Hepatocyte (in vitro differentiated cells): Measurements from ENCODE around the gene PRKCA.

Source experiments
- EZH2 ChIP-seq: fragments of 200-600 bp; sonication (generic); IDR thresholded peaks from 2 replicates; pipeline ENCODE4 v1.6.1; 2016; ENCODE audit warnings: antibody characterized with exemption, mild to moderate bottlenecking, borderline replicate concordance
- EZH2phosphoT487 ChIP-seq: fragments of 200-600 bp; sonication (generic); IDR thresholded peaks from one replicate; pipeline ENCODE4 v1.6.1; 2018; ENCODE audit warnings: antibody characterized with exemption, mild to moderate bottlenecking, low read depth, moderate library complexity; ENCODE audit not compliant: unreplicated experiment, severe bottlenecking
- TF ChIP-seq, protein P1 (sequence below): fragments of 200-600 bp; sonication (generic); IDR thresholded peaks from 2 replicates; pipeline ENCODE4 v1.5.1; 2016; ENCODE audit warnings: antibody characterized with exemption, mild to moderate bottlenecking; ENCODE audit not compliant: poor library complexity

DNA sequence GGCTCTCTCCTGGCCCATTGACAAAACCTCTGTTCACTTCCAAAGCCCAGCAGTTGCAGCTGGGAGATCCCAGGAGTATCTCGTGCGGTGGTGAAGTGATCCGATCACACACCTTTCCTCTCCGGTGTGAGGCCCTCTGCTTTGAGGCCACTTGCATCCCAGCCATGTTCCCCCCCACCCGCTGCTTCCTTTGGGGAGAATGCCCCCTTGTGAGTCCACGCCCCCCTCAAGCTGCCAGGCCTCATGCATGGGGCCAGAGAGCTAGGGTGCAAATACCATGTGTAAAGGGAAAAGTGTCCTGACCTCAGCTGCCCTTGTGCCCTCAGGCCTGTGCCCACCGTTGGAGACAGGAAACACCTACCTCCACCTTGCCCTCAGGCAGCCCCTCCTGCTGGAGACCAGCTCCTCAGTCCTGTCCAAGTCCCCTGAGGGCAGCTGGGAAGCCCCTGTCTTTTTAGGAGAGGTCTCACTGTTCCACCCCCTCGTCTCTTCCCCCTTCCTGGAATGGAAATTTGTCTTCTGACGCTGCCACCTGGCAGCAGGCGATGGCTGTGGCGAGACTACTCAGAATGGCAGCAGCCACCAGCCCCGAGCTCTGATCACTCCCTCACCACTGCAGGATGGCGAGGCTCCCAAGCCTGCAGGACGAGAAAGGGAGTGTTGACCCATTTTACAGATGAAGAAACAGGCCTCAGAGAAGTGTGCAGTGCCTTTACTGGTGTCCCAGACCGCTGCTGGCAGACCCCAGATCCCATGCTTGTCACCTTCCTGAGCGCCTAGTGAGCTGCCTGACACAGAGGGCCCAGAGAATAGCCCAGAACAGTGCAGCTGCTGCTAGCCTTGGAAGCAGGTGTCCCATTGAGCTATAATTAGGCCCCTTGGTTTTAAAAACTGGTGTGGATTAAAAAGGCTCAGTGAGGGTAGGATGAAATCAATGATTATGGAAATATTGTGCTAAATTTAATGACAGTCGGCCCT, 411.9 kb downstream of the PRKCA start:
- TF ChIP-seq, protein P1, sequence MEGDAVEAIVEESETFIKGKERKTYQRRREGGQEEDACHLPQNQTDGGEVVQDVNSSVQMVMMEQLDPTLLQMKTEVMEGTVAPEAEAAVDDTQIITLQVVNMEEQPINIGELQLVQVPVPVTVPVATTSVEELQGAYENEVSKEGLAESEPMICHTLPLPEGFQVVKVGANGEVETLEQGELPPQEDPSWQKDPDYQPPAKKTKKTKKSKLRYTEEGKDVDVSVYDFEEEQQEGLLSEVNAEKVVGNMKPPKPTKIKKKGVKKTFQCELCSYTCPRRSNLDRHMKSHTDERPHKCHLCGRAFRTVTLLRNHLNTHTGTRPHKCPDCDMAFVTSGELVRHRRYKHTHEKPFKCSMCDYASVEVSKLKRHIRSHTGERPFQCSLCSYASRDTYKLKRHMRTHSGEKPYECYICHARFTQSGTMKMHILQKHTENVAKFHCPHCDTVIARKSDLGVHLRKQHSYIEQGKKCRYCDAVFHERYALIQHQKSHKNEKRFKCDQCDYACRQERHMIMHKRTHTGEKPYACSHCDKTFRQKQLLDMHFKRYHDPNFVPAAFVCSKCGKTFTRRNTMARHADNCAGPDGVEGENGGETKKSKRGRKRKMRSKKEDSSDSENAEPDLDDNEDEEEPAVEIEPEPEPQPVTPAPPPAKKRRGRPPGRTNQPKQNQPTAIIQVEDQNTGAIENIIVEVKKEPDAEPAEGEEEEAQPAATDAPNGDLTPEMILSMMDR: no peak
- TF ChIP-seq EZH2phosphoT487 (no peak), EZH2 (no peak)
